Fibroblast of the aortic adventitia (primary cell): ENCODE results near the gene CDC7. TPM values are rescaled to one million over a fixed set of nuclear protein-coding genes. Genes with fewer than 3 reads are reported as not detected.
A peak's percentile ranks its signal among the peaks of the same experiment; 100 is the strongest.
"Not testable (repeated sequence)": the region's sequence is repeated elsewhere in the genome, so short reads cannot be mapped to it uniquely, and the experiment has no call there.

Experiments
- DNase-seq: peaks from one replicate; pipeline ENCODE4 v3.0.0-alpha.2; 2010; ENCODE audit warnings: low read depth
- H3K4me3 ChIP-seq: 2 replicates; pipeline ENCODE4 v1.5.1; 2011; ENCODE audit warnings: low read depth, mild to moderate bottlenecking, control low read depth, low read length, moderate library complexity
- CTCF ChIP-seq: IDR thresholded peaks from 2 replicates; pipeline ENCODE4 v1.5.1; 2011; ENCODE audit warnings: mild to moderate bottlenecking, low read length, control low read depth, inconsistent platforms; ENCODE audit not compliant: insufficient read depth
- total RNA-seq: library from RNA; depleted of rRNA; stranded (reverse); fragments of >200 nt; gene quantifications from 2 replicates; pipeline ENCODE4 v1.2.3, GENCODE V29; 2012; ENCODE audit warnings: low replicate concordance

Gene CDC7
- total RNA-seq, 1 donor = 15.5 TPM

- TF ChIP-seq CTCF = peak; percentile 14
- DNase-seq = not testable (repeated sequence)
Measured at GRCh38 chr1:91519167-91519566, 18.5 kb downstream of the CDC7 start.

GRCh38 chr1:91520942-91521507 is 20.4 kb downstream of the CDC7 start:
- H3K4me3 ChIP-seq = no peak overlapping the region
- DNase-seq = peak; percentile 24
- no peak for TF ChIP-seq CTCF

More at GRCh38 chr1:91519167-91519566, 18.5 kb downstream of the CDC7 start:
- H3K4me3 ChIP-seq = not testable (repeated sequence)

- H3K4me3 ChIP-seq = no peak overlapping the region
- TF ChIP-seq CTCF = no peak
- DNase-seq = peak; percentile 44
Measured at GRCh38 chr1:91523482-91523881, 22.8 kb downstream of the CDC7 start.

- peak; percentile 85 for DNase-seq
- TF ChIP-seq CTCF = no peak
- no peak overlapping the region for H3K4me3 ChIP-seq
Measured at GRCh38 chr1:91526496-91526895, 25.8 kb downstream of the CDC7 start.

- no peak for DNase-seq
Measured at GRCh38 chr1:91527266-91527765, 26.7 kb downstream of the CDC7 start.

GRCh38 chr1:91527781-91528180 is 27.1 kb downstream of the CDC7 start:
- TF ChIP-seq CTCF = no peak
- DNase-seq = peak; percentile 42
- no peak overlapping the region for H3K4me3 ChIP-seq

More at GRCh38 chr1:91527266-91527765, 26.7 kb downstream of the CDC7 start:
- H3K4me3 ChIP-seq = no peak overlapping the region
- TF ChIP-seq CTCF = no peak

- DNase-seq = peak; percentile 61
- no peak overlapping the region for H3K4me3 ChIP-seq
- peak; percentile 32 for TF ChIP-seq CTCF
Measured at GRCh38 chr1:91529856-91530255, 29.2 kb downstream of the CDC7 start.
